SK-N-SH (cell line): ENCODE measurements around the gene RIOX2. TPM values are rescaled to one million over a fixed set of nuclear protein-coding genes. Genes with fewer than 3 reads are reported as not detected.

Experiments
- CTCF ChIA-PET: fragments of 300-600, 350-600 bp; formaldehyde crosslinking; extraction: SDS; loops from one replicate; lab custom pipeline; 2021; lab: Yijun Ruan, JAX
- POLR2A ChIA-PET: fragments of 350-600 bp; sonication (Branson Sonifier 250); formaldehyde crosslinking; extraction: SDS; loops from one replicate; lab custom pipeline; 2020; ENCODE audit warnings: antibody characterized with exemption, inconsistent platforms; lab: Yijun Ruan, JAX
- DNase-seq: peaks from one replicate; pipeline ENCODE4 v3.0.0; 2012
- H2AFZ ChIP-seq: fragments of 200-600 bp; sonication (generic); 2 replicates; pipeline ENCODE4 v1.8.1; 2016; ENCODE audit warnings: antibody characterized with exemption, mild to moderate bottlenecking, low read depth
- H3F3A ChIP-seq: fragments of 200-600 bp; sonication (generic); replicated peaks from 2 replicates; pipeline ENCODE3; 2016; ENCODE audit warnings: antibody characterized with exemption, mild to moderate bottlenecking; ENCODE audit not compliant: insufficient read depth
- H3K27ac ChIP-seq, 2 experiments: fragments of 200-500 bp in 1 of 2; fragments of 200-600 bp in 1 of 2; sonication (Bioruptor generic) in 1 of 2; sonication (generic), shearing (Covaris generic) in 1 of 2; 2 replicates each; pipeline versions ENCODE4 v1.5.1 to v1.6.1; 2014 to 2016; ENCODE audit warnings: low read depth in 2 of 2, inconsistent platforms in 1 of 2, low read length in 1 of 2, mild to moderate bottlenecking in 1 of 2, mixed read lengths in 1 of 2
- H3K27me3 ChIP-seq: fragments of 200-600 bp; sonication (generic), shearing (Covaris generic); 2 replicates; pipeline ENCODE4 v1.6.1; 2016; ENCODE audit warnings: mixed run types; ENCODE audit not compliant: insufficient read depth
- H3K36me3 ChIP-seq, 2 experiments: fragments of 200-500 bp in 1 of 2; fragments of 200-600 bp in 1 of 2; sonication (Bioruptor generic) in 1 of 2; sonication (generic) in 1 of 2; replicated peaks in 1 of 2; 2 replicates each; pipeline versions ENCODE3 to v1.5.1; 2014 to 2016; ENCODE audit warnings: low read length in 1 of 2, mild to moderate bottlenecking in 1 of 2; ENCODE audit not compliant: insufficient read depth in 2 of 2, control insufficient read depth in 1 of 2
- H3K4me1 ChIP-seq, 2 experiments: fragments of 200-500 bp in 1 of 2; fragments of 200-600 bp in 1 of 2; sonication (Bioruptor generic) in 1 of 2; sonication (generic), shearing (Covaris generic) in 1 of 2; 2 replicates each; pipeline versions ENCODE4 v1.5.1 to v1.6.1; 2014 to 2016; ENCODE audit warnings: low read depth in 1 of 2, low read length in 1 of 2, mixed run types in 1 of 2; ENCODE audit not compliant: insufficient read depth in 2 of 2, control insufficient read depth in 1 of 2
- H3K4me2 ChIP-seq: fragments of 200-600 bp; sonication (generic), shearing (Covaris generic); 2 replicates; pipeline ENCODE4 v1.6.1; 2017; ENCODE audit warnings: mixed run types
- H3K4me3 ChIP-seq, 2 experiments: fragments of 200-500 bp in 1 of 2; fragments of 200-600 bp in 1 of 2; sonication (Bioruptor generic) in 1 of 2; sonication (generic), shearing (Covaris generic) in 1 of 2; 2 replicates each; pipeline versions ENCODE4 v1.5.1 to v1.8.1; 2014 to 2016; ENCODE audit warnings: low read depth in 2 of 2, inconsistent platforms in 1 of 2, low read length in 1 of 2, mild to moderate bottlenecking in 1 of 2, mixed read lengths in 1 of 2, moderate library complexity in 1 of 2
- H3K79me2 ChIP-seq: fragments of 200-600 bp; sonication (generic); 2 replicates; pipeline ENCODE4 v1.8.1; 2017; ENCODE audit warnings: mild to moderate bottlenecking; ENCODE audit not compliant: insufficient read depth
- H3K9ac ChIP-seq: fragments of 200-600 bp; sonication (generic); 2 replicates; pipeline ENCODE4 v1.6.1; 2017; ENCODE audit warnings: mixed run types
- H3K9me2 ChIP-seq: fragments of 200-600 bp; sonication (generic); 2 replicates; pipeline ENCODE4 v1.6.1; 2017; ENCODE audit warnings: mixed run types
- H3K9me3 ChIP-seq: fragments of 200-600 bp; sonication (generic); 2 replicates; pipeline ENCODE4 v1.6.1; 2017; ENCODE audit warnings: mixed run types, mild to moderate bottlenecking, moderate library complexity
- H4K20me1 ChIP-seq: fragments of 200-600 bp; sonication (generic); 2 replicates; pipeline ENCODE4 v1.6.1; 2017; ENCODE audit warnings: mild to moderate bottlenecking, mixed run types; ENCODE audit not compliant: insufficient read depth
- ELF1 ChIP-seq: IDR thresholded peaks from 2 replicates; pipeline ENCODE4 v1.4.0; 2012
- EZH2phosphoT487 ChIP-seq: fragments of 200-600 bp; sonication (generic); IDR thresholded peaks from 2 replicates; pipeline ENCODE4 v1.6.1; 2017; ENCODE audit warnings: low read depth, mixed run types, mild to moderate bottlenecking, antibody characterized with exemption, moderate library complexity, borderline replicate concordance
- FOSL2 ChIP-seq: IDR thresholded peaks from 2 replicates; pipeline ENCODE4 v1.4.0; 2012; ENCODE audit warnings: low read depth, mild to moderate bottlenecking, moderate library complexity, borderline replicate concordance
- FOXJ3 ChIP-seq: sonication (generic); formaldehyde crosslinking; IDR thresholded peaks from 2 replicates; pipeline ENCODE4 v1.5.1; 2020; ENCODE audit warnings: mild to moderate bottlenecking, missing genetic modification reagents
- GABPA ChIP-seq: IDR thresholded peaks from 2 replicates; pipeline ENCODE4 v1.4.0; 2012; ENCODE audit warnings: low read depth, mild to moderate bottlenecking
- GATA2 ChIP-seq: sonication (generic); formaldehyde crosslinking; IDR thresholded peaks from 2 replicates; pipeline ENCODE4 v1.5.0; 2020; ENCODE audit warnings: mild to moderate bottlenecking, missing genetic modification reagents
- MEF2A ChIP-seq: IDR thresholded peaks from 2 replicates; pipeline ENCODE4 v1.4.0; 2012; ENCODE audit warnings: low read depth, borderline replicate concordance
- NFIC ChIP-seq: IDR thresholded peaks from 2 replicates; pipeline ENCODE4 v1.4.0; 2012; ENCODE audit warnings: borderline replicate concordance
- NRF1 ChIP-seq: IDR thresholded peaks from 2 replicates; pipeline ENCODE4 v1.6.1; 2012; ENCODE audit warnings: low read depth, mild to moderate bottlenecking, low read length
- POLR2AphosphoS5 ChIP-seq: IDR thresholded peaks from 2 replicates; pipeline ENCODE4 v1.6.1; 2012; ENCODE audit warnings: low read depth, low read length
- RAD21 ChIP-seq: IDR thresholded peaks from 2 replicates; pipeline ENCODE4 v1.6.1; 2012; ENCODE audit warnings: mild to moderate bottlenecking, low read length
- RCOR1 ChIP-seq: fragments of 150-350 bp; IDR thresholded peaks from 2 replicates; pipeline ENCODE4 v1.6.1; 2017; ENCODE audit warnings: antibody characterized with exemption, low read length
- RXRA ChIP-seq: IDR thresholded peaks from 2 replicates; pipeline ENCODE4 v1.4.0; 2012; ENCODE audit warnings: low read depth, mild to moderate bottlenecking, borderline replicate concordance
- SMC3 ChIP-seq: IDR thresholded peaks from 2 replicates; pipeline ENCODE4 v1.6.1; 2012; ENCODE audit warnings: low read depth, low read length, improper control_type of control experiment
- TAF1 ChIP-seq: IDR thresholded peaks from 2 replicates; pipeline ENCODE4 v1.6.1; 2012; ENCODE audit warnings: low read depth, mild to moderate bottlenecking, low read length, moderate library complexity, borderline replicate concordance
- TEAD4 ChIP-seq: IDR thresholded peaks from 2 replicates; pipeline ENCODE4 v1.4.0; 2012; ENCODE audit warnings: mild to moderate bottlenecking, borderline replicate concordance; ENCODE audit not compliant: insufficient read depth
- WGBS: methylation state at CpG from one replicate; pipeline ENCODE4 v1.1.6; 2017; ENCODE audit warnings: low lambda C conversion rate; 5-methylcytosine and 5-hydroxymethylcytosine counted together
- polyA plus RNA-seq, 3 experiments: library from polyadenylated mRNA; depleted of rRNA; stranded (reverse); fragments of >200 nt; gene quantifications; 2 replicates each; pipeline ENCODE4 v1.2.3, GENCODE V29; 2012
- TF ChIP-seq, protein P1 (sequence below): IDR thresholded peaks from 2 replicates; pipeline ENCODE4 v1.6.1; 2012; ENCODE audit warnings: mild to moderate bottlenecking, low read depth, low read length, moderate library complexity
- TF ChIP-seq, protein P2 (sequence below): fragments of 150-350 bp; IDR thresholded peaks from 2 replicates; pipeline ENCODE4 v1.6.1; 2017; ENCODE audit warnings: antibody characterized with exemption, low read length, low read depth, borderline replicate concordance
- TF ChIP-seq, protein P3 (sequence below): IDR thresholded peaks from 2 replicates; pipeline ENCODE4 v1.4.0; 2012; ENCODE audit warnings: low read depth, borderline replicate concordance
- TF ChIP-seq, protein P4 (sequence below): fragments of 200-600 bp; sonication (generic); IDR thresholded peaks from 2 replicates; pipeline ENCODE4 v1.6.1; 2017; ENCODE audit warnings: antibody characterized with exemption, mild to moderate bottlenecking, moderate library complexity

Gene RIOX2
- polyA plus RNA-seq, 1 of the 3 experiments (the other 2 are of a cell fraction), result 12.9 TPM

DNA sequence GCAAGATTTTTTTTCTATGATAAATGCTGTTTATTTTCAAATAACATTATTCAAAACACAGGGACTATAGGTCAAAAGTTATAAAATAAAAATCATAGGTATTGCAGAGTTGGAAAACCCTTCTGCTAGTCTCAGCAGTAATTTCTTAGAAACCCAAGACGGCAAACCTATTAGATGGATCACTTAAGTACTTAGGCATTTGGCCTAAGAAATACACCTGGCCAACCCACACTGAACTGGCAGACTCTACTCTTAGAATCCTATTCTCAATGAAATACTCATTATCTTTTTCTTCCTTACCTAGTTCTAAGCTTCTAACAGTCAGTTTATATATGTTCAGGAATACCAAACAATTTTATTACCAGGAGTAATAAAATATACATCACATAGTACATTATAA, 30.5 kb upstream of the RIOX2 start:
- CTCF ChIA-PET, result no interaction called here
- WGBS, result 70% methylated on average over 1 of the region's 1 CpG

DNA sequence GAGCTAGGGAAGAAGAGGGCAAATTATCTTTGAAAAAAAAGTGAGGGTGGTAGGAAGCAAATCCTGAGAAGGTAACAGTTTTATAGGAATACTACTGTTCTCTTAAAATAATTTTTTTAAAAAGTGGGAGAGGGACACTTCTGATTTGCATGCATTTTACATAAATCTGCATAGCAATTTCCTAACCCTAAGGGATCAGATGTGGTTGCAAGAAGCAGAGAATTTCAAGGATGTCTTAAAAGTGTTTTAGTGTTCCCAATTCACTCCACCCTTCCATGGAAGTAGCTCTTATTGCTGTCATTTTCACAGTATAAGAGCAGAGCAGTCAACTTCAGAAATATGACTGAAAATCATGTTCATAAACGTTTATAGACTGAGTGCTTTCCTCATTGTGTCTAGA, 27.8 kb upstream of the RIOX2 start:
- Histone ChIP-seq H3K9me3 (no peaks in the 10 kb centered on the region), H3F3A (no peaks in the 10 kb centered on the region), H3K27ac (no peak overlapping the region), H2AFZ (no peak overlapping the region), H3K9ac (no peak overlapping the region), H3K36me3 (no peaks in the 10 kb centered on the region), H3K4me3 (no peak overlapping the region), H3K27me3 (no peaks in the 10 kb centered on the region), H3K9me2 (no peaks in the 10 kb centered on the region), H3K4me2 (no peak overlapping the region), H3K4me1 (no peaks in the 10 kb centered on the region; a peak in 2 of 4 replicates), H3K79me2 (no peaks in the 10 kb centered on the region), H4K20me1 (no peaks in the 10 kb centered on the region)
- DNase-seq, result no peak
- WGBS, result 0% methylated on average over 1 of the region's 1 CpG
- ChIA-PET POLR2A (no interaction called here), CTCF (interaction anchor here (1.4 kb wide), 1 partner anchor 16 kb away, joined by 3 read pairs; no protein-coding TSS in a partner anchor)
- TF ChIP-seq, protein P1, sequence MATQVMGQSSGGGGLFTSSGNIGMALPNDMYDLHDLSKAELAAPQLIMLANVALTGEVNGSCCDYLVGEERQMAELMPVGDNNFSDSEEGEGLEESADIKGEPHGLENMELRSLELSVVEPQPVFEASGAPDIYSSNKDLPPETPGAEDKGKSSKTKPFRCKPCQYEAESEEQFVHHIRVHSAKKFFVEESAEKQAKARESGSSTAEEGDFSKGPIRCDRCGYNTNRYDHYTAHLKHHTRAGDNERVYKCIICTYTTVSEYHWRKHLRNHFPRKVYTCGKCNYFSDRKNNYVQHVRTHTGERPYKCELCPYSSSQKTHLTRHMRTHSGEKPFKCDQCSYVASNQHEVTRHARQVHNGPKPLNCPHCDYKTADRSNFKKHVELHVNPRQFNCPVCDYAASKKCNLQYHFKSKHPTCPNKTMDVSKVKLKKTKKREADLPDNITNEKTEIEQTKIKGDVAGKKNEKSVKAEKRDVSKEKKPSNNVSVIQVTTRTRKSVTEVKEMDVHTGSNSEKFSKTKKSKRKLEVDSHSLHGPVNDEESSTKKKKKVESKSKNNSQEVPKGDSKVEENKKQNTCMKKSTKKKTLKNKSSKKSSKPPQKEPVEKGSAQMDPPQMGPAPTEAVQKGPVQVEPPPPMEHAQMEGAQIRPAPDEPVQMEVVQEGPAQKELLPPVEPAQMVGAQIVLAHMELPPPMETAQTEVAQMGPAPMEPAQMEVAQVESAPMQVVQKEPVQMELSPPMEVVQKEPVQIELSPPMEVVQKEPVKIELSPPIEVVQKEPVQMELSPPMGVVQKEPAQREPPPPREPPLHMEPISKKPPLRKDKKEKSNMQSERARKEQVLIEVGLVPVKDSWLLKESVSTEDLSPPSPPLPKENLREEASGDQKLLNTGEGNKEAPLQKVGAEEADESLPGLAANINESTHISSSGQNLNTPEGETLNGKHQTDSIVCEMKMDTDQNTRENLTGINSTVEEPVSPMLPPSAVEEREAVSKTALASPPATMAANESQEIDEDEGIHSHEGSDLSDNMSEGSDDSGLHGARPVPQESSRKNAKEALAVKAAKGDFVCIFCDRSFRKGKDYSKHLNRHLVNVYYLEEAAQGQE, result no peak
- TF ChIP-seq GABPA (no peak), NFIC (no peak), RXRA (no peak), FOXJ3 (CRISPR knock-in tag) (no peak), EZH2phosphoT487 (no peak)
- TF ChIP-seq, protein P2, sequence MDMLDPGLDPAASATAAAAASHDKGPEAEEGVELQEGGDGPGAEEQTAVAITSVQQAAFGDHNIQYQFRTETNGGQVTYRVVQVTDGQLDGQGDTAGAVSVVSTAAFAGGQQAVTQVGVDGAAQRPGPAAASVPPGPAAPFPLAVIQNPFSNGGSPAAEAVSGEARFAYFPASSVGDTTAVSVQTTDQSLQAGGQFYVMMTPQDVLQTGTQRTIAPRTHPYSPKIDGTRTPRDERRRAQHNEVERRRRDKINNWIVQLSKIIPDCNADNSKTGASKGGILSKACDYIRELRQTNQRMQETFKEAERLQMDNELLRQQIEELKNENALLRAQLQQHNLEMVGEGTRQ, result no peak
- TF ChIP-seq, protein P3, sequence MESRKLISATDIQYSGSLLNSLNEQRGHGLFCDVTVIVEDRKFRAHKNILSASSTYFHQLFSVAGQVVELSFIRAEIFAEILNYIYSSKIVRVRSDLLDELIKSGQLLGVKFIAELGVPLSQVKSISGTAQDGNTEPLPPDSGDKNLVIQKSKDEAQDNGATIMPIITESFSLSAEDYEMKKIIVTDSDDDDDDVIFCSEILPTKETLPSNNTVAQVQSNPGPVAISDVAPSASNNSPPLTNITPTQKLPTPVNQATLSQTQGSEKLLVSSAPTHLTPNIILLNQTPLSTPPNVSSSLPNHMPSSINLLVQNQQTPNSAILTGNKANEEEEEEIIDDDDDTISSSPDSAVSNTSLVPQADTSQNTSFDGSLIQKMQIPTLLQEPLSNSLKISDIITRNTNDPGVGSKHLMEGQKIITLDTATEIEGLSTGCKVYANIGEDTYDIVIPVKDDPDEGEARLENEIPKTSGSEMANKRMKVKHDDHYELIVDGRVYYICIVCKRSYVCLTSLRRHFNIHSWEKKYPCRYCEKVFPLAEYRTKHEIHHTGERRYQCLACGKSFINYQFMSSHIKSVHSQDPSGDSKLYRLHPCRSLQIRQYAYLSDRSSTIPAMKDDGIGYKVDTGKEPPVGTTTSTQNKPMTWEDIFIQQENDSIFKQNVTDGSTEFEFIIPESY, result no peak

More for the DNA sequence above, 30.5 kb upstream of the RIOX2 start:
- Histone ChIP-seq H3K4me2 (no peak overlapping the region), H3K27me3 (no peaks in the 10 kb centered on the region), H3F3A (no peaks in the 10 kb centered on the region), H3K79me2 (no peaks in the 10 kb centered on the region), H3K9me2 (no peaks in the 10 kb centered on the region), H3K27ac (no peak overlapping the region), H3K9me3 (no peaks in the 10 kb centered on the region), H3K4me1 (no peaks in the 10 kb centered on the region; a peak in 2 of 4 replicates), H3K4me3 (no peak overlapping the region), H4K20me1 (no peaks in the 10 kb centered on the region), H2AFZ (no peak overlapping the region), H3K9ac (no peak overlapping the region), H3K36me3 (no peaks in the 10 kb centered on the region)
- TF ChIP-seq GATA2, result no peak
- no peak for TF ChIP-seq MEF2A
- no peak for TF ChIP-seq ELF1
- no peak for TF ChIP-seq POLR2AphosphoS5
- no peak for TF ChIP-seq NRF1
- TF ChIP-seq SMC3, result no peak
- TF ChIP-seq RXRA, result no peak
- TF ChIP-seq RCOR1, result no peak
- TF ChIP-seq, protein P2, result no peak
- no peak for TF ChIP-seq TEAD4
- no peak for TF ChIP-seq FOSL2
- TF ChIP-seq, protein P4, sequence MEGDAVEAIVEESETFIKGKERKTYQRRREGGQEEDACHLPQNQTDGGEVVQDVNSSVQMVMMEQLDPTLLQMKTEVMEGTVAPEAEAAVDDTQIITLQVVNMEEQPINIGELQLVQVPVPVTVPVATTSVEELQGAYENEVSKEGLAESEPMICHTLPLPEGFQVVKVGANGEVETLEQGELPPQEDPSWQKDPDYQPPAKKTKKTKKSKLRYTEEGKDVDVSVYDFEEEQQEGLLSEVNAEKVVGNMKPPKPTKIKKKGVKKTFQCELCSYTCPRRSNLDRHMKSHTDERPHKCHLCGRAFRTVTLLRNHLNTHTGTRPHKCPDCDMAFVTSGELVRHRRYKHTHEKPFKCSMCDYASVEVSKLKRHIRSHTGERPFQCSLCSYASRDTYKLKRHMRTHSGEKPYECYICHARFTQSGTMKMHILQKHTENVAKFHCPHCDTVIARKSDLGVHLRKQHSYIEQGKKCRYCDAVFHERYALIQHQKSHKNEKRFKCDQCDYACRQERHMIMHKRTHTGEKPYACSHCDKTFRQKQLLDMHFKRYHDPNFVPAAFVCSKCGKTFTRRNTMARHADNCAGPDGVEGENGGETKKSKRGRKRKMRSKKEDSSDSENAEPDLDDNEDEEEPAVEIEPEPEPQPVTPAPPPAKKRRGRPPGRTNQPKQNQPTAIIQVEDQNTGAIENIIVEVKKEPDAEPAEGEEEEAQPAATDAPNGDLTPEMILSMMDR, result no peak
- no peak for TF ChIP-seq TAF1
- TF ChIP-seq EZH2phosphoT487, result no peak
- TF ChIP-seq FOXJ3 (CRISPR knock-in tag), result no peak
- no peak for TF ChIP-seq RAD21
- POLR2A ChIA-PET, result no interaction called here
- no peak for DNase-seq
